Measurements from ENCODE around the gene CGB8.
A peak's percentile ranks its signal among the peaks of the same experiment; 100 is the strongest.
"Not testable (repeated sequence)": the region's sequence is repeated elsewhere in the genome, so short reads cannot be mapped to it uniquely, and the experiment has no call there.

Gene CGB8

GRCh38 chr19:49064768-49065611 is 16.1 kb upstream of the CGB8 start, which contains the start of gene NTF4:
TSS of gene NTF4 (minus strand) at chr19:49064818. CDS start at chr19:49061997, 2,821 bp downstream.
- peak; percentile 59 for DNase-seq (ENCODE audit: low spot score)

GRCh38 chr19:49064029-49064629 is 15.2 kb upstream of the CGB8 start:
- no peak for DNase-seq (ENCODE audit: low spot score)

- DNase-seq (ENCODE audit: low spot score) = no peak
Observed at GRCh38 chr19:49061445-49061844, 12.5 kb upstream of the CGB8 start.

- no peak for DNase-seq (ENCODE audit: low spot score)
Observed at GRCh38 chr19:49061000-49061399, 12.1 kb upstream of the CGB8 start.

GRCh38 chr19:49059053-49059452 is 10.1 kb upstream of the CGB8 start:
- DNase-seq (ENCODE audit: low spot score) = peak; percentile 12

GRCh38 chr19:49058562-49058961 is 9.7 kb upstream of the CGB8 start:
- DNase-seq (ENCODE audit: low spot score) = peak; percentile 64

- DNase-seq (ENCODE audit: low spot score) = peak; percentile 91
Observed at GRCh38 chr19:49057636-49058234, 8.8 kb upstream of the CGB8 start, which contains the start of gene CGB7. TSS of gene CGB7 (minus strand) at chr19:49057749. CDS start at chr19:49055375, 2,374 bp downstream.

GRCh38 chr19:49056902-49057596 is 8.1 kb upstream of the CGB8 start:
- not testable (repeated sequence) for DNase-seq (ENCODE audit: low spot score)

GRCh38 chr19:49056101-49056901 is 7.4 kb upstream of the CGB8 start:
- peak; percentile 92 for DNase-seq (ENCODE audit: low spot score)

- DNase-seq (ENCODE audit: low spot score) = peak; percentile 72
Observed at GRCh38 chr19:49050376-49051033, 1.6 kb upstream of the CGB8 start.

- not testable (repeated sequence) for DNase-seq (ENCODE audit: low spot score)
Observed at GRCh38 chr19:49049834-49050233, 923 bp upstream of the CGB8 start.

- not testable (repeated sequence) for DNase-seq (ENCODE audit: low spot score)
Observed at GRCh38 chr19:49043548-49043947, 5.4 kb downstream of the CGB8 start, which contains the start of gene CGB5. TSS of gene CGB5 (plus strand) at chr19:49043848. CDS start at chr19:49044210, 362 bp downstream.

- DNase-seq (ENCODE audit: low spot score) = not testable (repeated sequence)
Observed at GRCh38 chr19:49042666-49043065, 6.2 kb downstream of the CGB8 start.

- peak; percentile 20 for DNase-seq (ENCODE audit: low spot score)
Observed at GRCh38 chr19:49042177-49042576, 6.7 kb downstream of the CGB8 start.

GRCh38 chr19:49039736-49040135 is 9.2 kb downstream of the CGB8 start:
- DNase-seq (ENCODE audit: low spot score) = not testable (repeated sequence)

GRCh38 chr19:49038557-49039276 is 10.2 kb downstream of the CGB8 start:
- peak; percentile 65 for DNase-seq (ENCODE audit: low spot score)

- not testable (repeated sequence) for DNase-seq (ENCODE audit: low spot score)
Observed at GRCh38 chr19:49038111-49038510, 10.8 kb downstream of the CGB8 start.

GRCh38 chr19:49036815-49037214 is 12.1 kb downstream of the CGB8 start, which contains the start of gene CGB1:
TSS of gene CGB1 (minus strand) at chr19:49036895. CDS start at chr19:49036711, 184 bp downstream.
- DNase-seq (ENCODE audit: low spot score) = not testable (repeated sequence)

GRCh38 chr19:49031642-49032301 is 17.1 kb downstream of the CGB8 start, which contains the start of gene CGB2:
TSS of gene CGB2 (plus strand) at chr19:49031890. CDS start at chr19:49032096, 206 bp downstream.
- not testable (repeated sequence) for DNase-seq (ENCODE audit: low spot score)

All from AG20443 (cell line).